Measurements from ENCODE around the gene FZD8. TPM values are rescaled to one million over a fixed set of nuclear protein-coding genes. Genes with fewer than 3 reads are reported as not detected.

Gene FZD8
- polyA plus RNA-seq, 1 experiment: 0.55 TPM

GRCh38 chr10:35608328-35608672 lies 33.8 kb downstream of the FZD8 start:
- CTCF ChIA-PET: interaction anchor here (1.0 kb wide), 1 partner anchor 8 kb away, joined by 4 read pairs; no protein-coding TSS in a partner anchor
- TF ChIP-seq CTCF (IDR thresholded peaks at IDR 0.05; ENCODE audit: low read depth, low read length): no peak
- H3K9me3 ChIP-seq (ENCODE audit: control insufficient read depth, insufficient read depth, low read length): peaks cover 10% of the 10 kb centered on the region; the same call in 1 of the 2 replicates
- no peak for DNase-seq (ENCODE audit: low read depth, low spot score)
- POLR2A ChIA-PET: no interaction called here
- H3K4me3 ChIP-seq (ENCODE audit: low read depth, low read length): no peak overlapping the region; the same call in 1 of the 2 replicates
- H3K27ac ChIP-seq (ENCODE audit: low read depth, low read length): no peak overlapping the region
- peaks cover 11% of the 10 kb centered on the region for H3K27me3 ChIP-seq (ENCODE audit: control insufficient read depth, insufficient read depth, low read length)

GRCh38 chr10:35607475-35608327 lies 34.4 kb downstream of the FZD8 start:
- peak overlapping the region; percentile 46 for H3K4me3 ChIP-seq (ENCODE audit: low read depth, low read length)
- no peak for TF ChIP-seq CTCF (IDR thresholded peaks at IDR 0.05; ENCODE audit: low read depth, low read length)
- peaks cover 10% of the 10 kb centered on the region; the same call in 1 of the 2 replicates for H3K9me3 ChIP-seq (ENCODE audit: control insufficient read depth, insufficient read depth, low read length)
- peaks cover 5% of the 10 kb centered on the region for H3K27me3 ChIP-seq (ENCODE audit: control insufficient read depth, insufficient read depth, low read length)
- POLR2A ChIA-PET: interaction anchor here (0.6 kb wide), 1 partner anchor 889 kb away, joined by 3 read pairs; no protein-coding TSS in a partner anchor
- no peak for DNase-seq (ENCODE audit: low read depth, low spot score)
- CTCF ChIA-PET: interaction anchor here (1.1 to 1.5 kb wide), 2 partner anchors 27 to 367 kb away, joined by 3 read pairs; no protein-coding TSS in a partner anchor
- no peak overlapping the region for H3K27ac ChIP-seq (ENCODE audit: low read depth, low read length)

GRCh38 chr10:35606430-35606829 lies 35.7 kb downstream of the FZD8 start:
- Histone ChIP-seq H3K27ac (ENCODE audit: low read depth, low read length) (no peak overlapping the region), H3K4me3 (ENCODE audit: low read depth, low read length) (no peak overlapping the region), H3K27me3 (ENCODE audit: control insufficient read depth, insufficient read depth, low read length) (peaks cover 3% of the 10 kb centered on the region), H3K9me3 (ENCODE audit: control insufficient read depth, insufficient read depth, low read length) (peaks cover 10% of the 10 kb centered on the region; the same call in 1 of the 2 replicates)
- TF ChIP-seq CTCF (IDR thresholded peaks at IDR 0.05; ENCODE audit: low read depth, low read length): no peak
- no peak for DNase-seq (ENCODE audit: low read depth, low spot score)
- ChIA-PET CTCF (interaction anchor here (1.5 kb wide), 1 partner anchor 29 kb away, joined by 3 read pairs; no protein-coding TSS in a partner anchor), POLR2A (no interaction called here)

GRCh38 chr10:35605191-35605590 lies 36.9 kb downstream of the FZD8 start, which contains the start of gene GJD4:
Gene GJD4, plus strand, starts transcription at chr10:35605341. Its CDS starts 227 bp downstream, at chr10:35605568.
- Histone ChIP-seq H3K27me3 (ENCODE audit: control insufficient read depth, insufficient read depth, low read length) (peaks cover 3% of the 10 kb centered on the region), H3K4me3 (ENCODE audit: low read depth, low read length) (no peak within 1 kb of the TSS), H3K9me3 (ENCODE audit: control insufficient read depth, insufficient read depth, low read length) (peaks cover 10% of the 10 kb centered on the region; the same call in 1 of the 2 replicates), H3K27ac (ENCODE audit: low read depth, low read length) (no peak within 1 kb of the TSS)
- ChIA-PET CTCF (no interaction called here), POLR2A (interaction anchor here (0.7 kb wide), 1 partner anchor 675 kb away, joined by 5 read pairs; no protein-coding TSS in a partner anchor)
- no peak for TF ChIP-seq CTCF (IDR thresholded peaks at IDR 0.05; ENCODE audit: low read depth, low read length)
- no peak for DNase-seq (ENCODE audit: low read depth, low spot score)

GRCh38 chr10:35600193-35600592 lies 41.9 kb downstream of the FZD8 start:
- ChIA-PET CTCF (interaction anchor here (0.6 to 1.8 kb wide), 5 partner anchors 9 to 1280 kb away, joined by 3 to 6 read pairs (median 3); no protein-coding TSS in a partner anchor), POLR2A (interaction anchor here (0.6 kb wide), 1 partner anchor 9 kb away, joined by 4 read pairs; no protein-coding TSS in a partner anchor)
- no peak for DNase-seq (ENCODE audit: low read depth, low spot score)
- Histone ChIP-seq H3K9me3 (ENCODE audit: control insufficient read depth, insufficient read depth, low read length) (no peaks in the 10 kb centered on the region), H3K27me3 (ENCODE audit: control insufficient read depth, insufficient read depth, low read length) (no peaks in the 10 kb centered on the region), H3K27ac (ENCODE audit: low read depth, low read length) (no peak overlapping the region), H3K4me3 (ENCODE audit: low read depth, low read length) (no peak overlapping the region)
- TF ChIP-seq CTCF (IDR thresholded peaks at IDR 0.05; ENCODE audit: low read depth, low read length): peak; percentile 40

Measured in AG04450 (cell line).